HG03064 (cell line): ENCODE results near the gene NTSR1.

Experiments used
- ATAC-seq: cut with Tn5 transposase; IDR thresholded peaks from one replicate; pipeline ENCODE4 v1.9.1; 2021; ENCODE audit warnings: low read depth; ENCODE audit not compliant: unreplicated experiment

NTSR1 gene

GRCh38 chr20:62692801-62693523 is 15.7 kb upstream of the NTSR1 start:
- no peak for ATAC-seq

GRCh38 chr20:62693524-62693922 is 15.1 kb upstream of the NTSR1 start:
- ATAC-seq = no peak

- no peak for ATAC-seq
These were observed 14.5 kb upstream of the NTSR1 start for GRCh38 chr20:62694106-62694505.

- ATAC-seq = no peak
These were observed 13.8 kb upstream of the NTSR1 start for GRCh38 chr20:62694868-62695267.

- no peak for ATAC-seq
These were observed 12.9 kb upstream of the NTSR1 start for GRCh38 chr20:62695448-62696414.

- ATAC-seq = no peak
These were observed 12.1 kb upstream of the NTSR1 start for GRCh38 chr20:62696434-62696957.

GRCh38 chr20:62696989-62697388 is 11.6 kb upstream of the NTSR1 start:
- ATAC-seq = no peak

GRCh38 chr20:62697468-62697912 is 11.1 kb upstream of the NTSR1 start:
- ATAC-seq = no peak

GRCh38 chr20:62698231-62698630 is 10.4 kb upstream of the NTSR1 start:
- ATAC-seq = no peak

- ATAC-seq = no peak
These were observed 9.3 kb upstream of the NTSR1 start for GRCh38 chr20:62699296-62699695.

- ATAC-seq = no peak
These were observed 8.9 kb upstream of the NTSR1 start for GRCh38 chr20:62699741-62700140.

- no peak for ATAC-seq
These were observed 8.2 kb upstream of the NTSR1 start for GRCh38 chr20:62700261-62700930.

GRCh38 chr20:62701161-62702012 is 7.2 kb upstream of the NTSR1 start:
- ATAC-seq = no peak

- no peak for ATAC-seq
These were observed 6.7 kb upstream of the NTSR1 start for GRCh38 chr20:62702013-62702300.

GRCh38 chr20:62702895-62703852 is 5.5 kb upstream of the NTSR1 start:
- ATAC-seq = no peak

- no peak for ATAC-seq
These were observed 4.8 kb upstream of the NTSR1 start for GRCh38 chr20:62703853-62704228.

- no peak for ATAC-seq
These were observed 4.2 kb upstream of the NTSR1 start for GRCh38 chr20:62704341-62704948.

- no peak for ATAC-seq
These were observed 3.0 kb upstream of the NTSR1 start for GRCh38 chr20:62705627-62706026.

- no peak for ATAC-seq
These were observed 2.3 kb upstream of the NTSR1 start for GRCh38 chr20:62706344-62706743.
